ENCODE measurements around the gene RWDD4.
"Not testable (repeated sequence)": the region's sequence is repeated elsewhere in the genome, so short reads cannot be mapped to it uniquely, and the experiment has no call there.

Gene RWDD4

DNA sequence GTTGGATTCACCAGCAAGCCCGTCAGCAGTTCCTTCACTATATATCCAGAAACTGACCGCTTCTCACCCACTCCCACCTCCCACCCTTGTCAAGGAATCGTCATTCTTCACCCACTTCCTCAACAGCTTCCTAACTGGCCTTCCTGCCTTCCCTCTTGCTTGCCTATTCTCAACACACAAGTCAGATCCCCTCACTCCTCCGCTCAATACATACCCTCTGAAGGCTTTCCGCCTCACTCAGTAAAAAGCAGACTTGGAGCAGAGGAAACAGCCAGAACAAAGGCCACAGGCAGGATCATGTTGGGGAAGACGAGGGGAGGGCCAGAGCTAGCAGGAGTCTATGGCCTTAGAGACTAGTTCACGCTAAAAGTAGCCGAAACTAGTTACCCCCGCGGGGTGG is 23.7 kb downstream of the RWDD4 start:
- peak; percentile 60 for DNase-seq

DNA sequence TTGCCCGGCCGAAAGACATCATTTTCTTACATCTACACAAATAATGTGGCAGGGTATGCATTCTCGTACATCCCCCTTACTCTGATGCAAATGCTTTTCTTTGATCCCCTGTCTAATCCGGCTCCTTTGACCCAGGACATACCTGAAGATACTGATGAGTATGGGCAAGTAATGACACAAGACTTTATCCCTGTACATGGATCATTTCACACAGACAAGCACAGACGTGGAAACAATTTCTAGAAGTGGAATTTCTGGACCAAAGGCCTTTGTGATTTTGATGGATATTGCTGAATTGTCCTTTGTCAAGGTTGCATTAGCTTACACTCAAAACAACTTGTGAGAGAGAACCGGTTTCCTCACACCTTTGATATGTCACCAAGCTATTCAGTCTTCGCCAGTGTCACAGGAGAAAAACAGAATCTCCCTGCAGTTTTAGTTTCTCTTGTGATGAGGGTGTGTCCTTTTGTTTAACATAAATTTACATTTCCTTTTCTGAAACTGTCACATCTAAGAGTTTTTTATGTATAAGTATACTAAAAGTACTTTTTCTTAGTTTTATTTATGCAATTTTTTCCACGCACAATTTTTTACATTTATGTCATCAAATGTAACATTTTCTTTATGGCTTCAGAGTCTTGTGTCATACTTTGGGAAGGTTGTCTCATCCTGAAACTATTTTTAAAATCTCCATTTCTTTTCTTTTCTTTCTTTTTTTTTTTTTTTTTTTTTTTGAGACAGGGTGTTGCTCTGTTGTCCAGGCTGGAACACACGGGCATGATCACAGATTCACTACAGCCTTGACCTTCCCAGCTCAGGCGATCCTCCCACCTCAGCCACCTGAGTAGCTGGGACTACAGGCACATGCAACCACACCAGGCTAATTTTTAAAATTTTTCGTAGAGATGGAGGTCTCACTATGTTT is 25.2 kb downstream of the RWDD4 start:
- no peak for DNase-seq

DNA sequence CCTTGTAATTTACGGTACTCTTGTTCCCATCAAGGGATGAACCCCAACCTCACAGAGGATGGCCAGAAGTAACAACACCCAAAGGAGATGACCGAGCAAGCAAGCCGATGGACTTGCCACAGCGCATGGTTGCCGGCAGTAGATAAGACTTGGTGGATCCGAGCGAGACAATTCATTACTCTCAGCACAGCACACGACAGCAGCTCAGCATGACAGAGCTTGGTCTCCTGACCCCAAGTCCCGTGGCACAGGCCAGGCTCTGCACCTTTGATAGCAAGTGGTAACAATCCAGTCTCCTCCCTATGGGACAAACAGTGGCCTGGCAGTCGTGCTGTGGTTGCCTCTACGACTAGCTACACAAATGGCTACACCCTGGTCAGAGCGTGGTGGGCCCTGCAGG is 26.3 kb downstream of the RWDD4 start:
- DNase-seq = no peak

DNA sequence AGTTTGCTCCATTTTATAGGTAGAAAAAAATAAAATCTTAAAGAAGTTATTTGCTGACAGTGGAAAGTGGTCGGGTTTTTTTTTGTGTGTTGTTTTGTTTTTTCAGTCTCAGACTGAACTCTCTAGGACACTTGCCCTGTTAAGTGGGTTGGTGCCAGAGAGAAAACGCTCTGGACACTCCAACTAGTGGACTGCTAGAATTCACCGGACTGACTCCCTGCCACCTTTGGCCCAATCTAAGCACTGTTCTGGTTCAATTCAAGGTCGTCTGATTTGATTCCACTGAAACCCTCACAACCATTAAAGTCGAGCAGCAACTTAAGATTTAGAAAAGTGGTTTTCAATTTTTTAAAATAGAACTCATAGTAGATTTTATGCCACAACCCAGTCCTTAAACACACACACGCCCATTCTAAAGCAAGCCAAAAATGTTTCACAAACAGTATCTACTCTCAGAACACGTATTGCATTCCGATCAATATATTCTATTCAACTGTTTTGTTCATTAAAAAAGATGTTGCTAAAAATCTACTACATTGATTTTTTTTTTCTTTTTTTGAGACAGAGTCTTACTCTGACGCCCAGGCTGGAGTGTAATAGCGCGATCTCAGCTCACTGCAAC is 27.3 kb downstream of the RWDD4 start:
- no peak for DNase-seq

DNA sequence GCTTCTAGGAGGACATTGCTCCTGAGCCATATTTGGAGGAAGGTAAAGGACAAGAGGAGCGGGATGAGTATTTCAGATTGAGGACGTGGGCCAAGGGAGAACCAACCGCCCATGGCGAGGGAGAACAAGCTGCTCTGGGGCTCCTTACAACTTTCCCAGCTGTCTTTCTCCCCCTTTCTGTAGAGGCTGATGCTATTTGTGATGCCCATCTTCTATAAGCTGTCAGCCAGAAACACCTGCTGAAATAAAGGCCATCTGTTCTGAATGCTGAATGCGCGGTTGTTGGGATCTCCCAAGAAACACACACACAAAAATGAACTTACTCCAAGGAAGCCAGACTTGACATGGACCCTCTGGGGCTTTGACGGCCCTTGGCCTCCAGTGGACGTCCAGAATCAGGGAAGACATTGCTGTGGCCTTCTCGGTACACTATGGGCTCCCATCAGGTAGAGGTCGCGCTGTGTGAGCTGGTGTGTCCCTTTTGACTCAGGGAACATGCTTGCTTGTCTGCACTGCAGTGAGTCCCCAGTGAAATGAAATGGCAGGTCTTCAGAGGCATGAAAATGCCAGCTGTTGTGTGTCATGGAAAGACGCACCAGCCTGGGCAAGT is 30.9 kb downstream of the RWDD4 start:
- no peak for DNase-seq

DNA sequence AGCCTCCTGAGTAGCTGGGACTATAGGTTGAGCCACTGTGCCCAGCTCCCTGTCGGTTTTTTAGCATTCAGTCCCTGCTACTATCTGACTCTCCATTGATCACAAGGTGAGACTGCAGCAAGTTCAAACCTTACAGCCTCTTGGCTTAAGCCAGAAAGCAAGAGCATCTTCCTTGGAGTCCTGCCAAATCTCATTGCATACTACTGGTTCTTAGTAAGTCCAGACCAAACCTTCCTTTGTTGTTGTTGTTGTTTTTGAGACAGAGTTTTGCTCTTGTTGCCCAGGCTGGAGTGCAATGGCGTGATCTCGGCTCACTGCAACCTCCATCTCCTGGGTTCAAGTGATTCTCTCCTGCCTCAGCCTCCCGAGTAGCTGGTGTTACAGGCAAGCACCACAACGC is 31.7 kb downstream of the RWDD4 start:
- not testable (repeated sequence) for DNase-seq

DNA sequence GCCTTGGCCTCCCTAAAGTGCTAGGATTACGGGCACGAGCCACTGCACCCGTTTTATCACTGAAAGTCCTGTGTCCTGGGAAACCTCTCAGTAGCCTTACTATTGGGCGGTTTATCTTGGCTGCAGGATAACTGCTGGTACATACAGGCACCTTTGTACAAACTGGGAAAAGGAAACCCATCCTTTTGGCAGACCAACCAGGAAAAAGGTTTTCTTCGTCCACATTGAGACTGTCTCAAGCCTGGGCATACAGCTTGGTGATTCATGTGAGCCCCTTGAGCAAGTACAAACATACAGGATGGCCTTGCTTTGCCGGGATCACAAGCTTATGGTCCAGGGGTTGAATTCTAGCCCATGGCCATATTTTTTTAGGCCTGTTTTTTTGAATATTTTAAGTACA is 32.8 kb downstream of the RWDD4 start:
- no peak for DNase-seq

DNA sequence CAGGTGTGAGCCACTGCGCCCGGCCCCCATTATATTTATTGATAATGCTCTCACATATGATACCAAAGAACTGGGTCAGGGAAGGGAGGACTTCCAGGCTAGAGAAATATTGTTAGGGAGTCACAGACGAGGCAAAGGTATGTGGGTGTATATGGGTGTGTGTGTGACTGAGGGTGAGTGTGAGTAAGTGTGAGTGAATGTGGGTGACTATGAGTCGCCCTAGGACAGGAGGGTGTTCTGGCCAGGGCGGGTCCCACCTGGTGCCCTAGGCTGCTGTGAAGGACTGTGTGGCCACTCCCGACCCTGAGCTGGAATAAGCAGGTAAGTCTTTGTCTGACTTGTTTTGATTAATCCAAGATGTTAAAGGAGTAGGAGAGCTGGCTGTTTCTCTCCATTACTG is 34.4 kb downstream of the RWDD4 start:
- DNase-seq = no peak

DNA sequence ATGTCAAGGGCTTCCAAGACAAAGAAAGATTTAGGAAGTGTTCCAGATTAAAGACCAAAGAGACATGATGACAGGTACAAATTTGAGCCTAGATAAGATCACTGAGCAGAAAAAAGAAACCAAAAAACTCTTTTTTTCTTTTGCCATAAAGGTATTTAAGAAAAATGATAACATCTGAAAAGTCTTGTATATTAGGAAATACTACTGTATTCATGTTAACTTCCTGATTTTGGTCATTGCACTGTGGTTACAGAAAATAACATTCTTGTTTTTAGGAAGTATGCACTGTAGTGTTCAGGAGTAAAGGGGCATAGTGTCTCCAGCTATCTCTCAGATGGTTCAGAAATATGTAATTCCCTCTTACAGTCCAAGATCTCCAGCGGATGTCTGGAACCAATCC is 37.1 kb downstream of the RWDD4 start:
- no peak for DNase-seq

DNA sequence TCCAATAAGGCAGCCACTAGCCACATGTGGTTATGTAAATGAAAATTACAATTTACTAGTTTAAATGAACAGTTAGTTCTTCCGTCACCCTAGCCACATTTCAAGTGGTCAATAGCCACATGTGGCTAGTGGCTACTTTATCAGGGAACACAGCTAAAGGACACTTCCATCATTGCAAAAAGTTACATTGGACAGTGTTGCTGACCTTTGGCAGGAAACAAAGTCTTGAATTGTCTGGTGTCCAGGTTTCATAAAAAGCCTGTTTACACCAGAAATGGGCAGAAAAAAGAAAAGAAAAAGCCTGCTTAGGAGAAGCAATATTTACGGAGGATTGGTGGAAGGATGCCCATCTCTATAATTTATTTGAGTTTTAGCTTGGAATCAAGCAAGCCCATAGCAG is 38.6 kb downstream of the RWDD4 start:
- DNase-seq = no peak

DNA sequence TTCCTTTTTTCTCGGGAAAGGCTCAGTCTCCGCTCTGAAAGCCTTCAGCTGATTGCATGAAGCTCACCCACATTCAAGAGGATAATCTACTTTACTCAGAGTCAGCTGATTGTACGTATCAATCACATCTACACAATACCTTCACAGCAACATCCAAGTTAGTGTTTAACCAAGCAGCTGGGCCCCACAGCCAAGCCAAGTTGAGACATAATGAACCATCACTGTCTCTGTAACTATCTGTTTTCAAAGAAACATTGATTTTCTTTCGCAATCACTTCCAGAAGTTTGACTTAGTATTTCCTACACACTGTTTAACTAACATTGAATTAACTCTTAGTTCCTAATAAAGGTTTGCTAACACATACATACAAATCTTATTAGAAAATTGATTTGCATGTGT is 40.3 kb downstream of the RWDD4 start:
- DNase-seq = no peak

DNA sequence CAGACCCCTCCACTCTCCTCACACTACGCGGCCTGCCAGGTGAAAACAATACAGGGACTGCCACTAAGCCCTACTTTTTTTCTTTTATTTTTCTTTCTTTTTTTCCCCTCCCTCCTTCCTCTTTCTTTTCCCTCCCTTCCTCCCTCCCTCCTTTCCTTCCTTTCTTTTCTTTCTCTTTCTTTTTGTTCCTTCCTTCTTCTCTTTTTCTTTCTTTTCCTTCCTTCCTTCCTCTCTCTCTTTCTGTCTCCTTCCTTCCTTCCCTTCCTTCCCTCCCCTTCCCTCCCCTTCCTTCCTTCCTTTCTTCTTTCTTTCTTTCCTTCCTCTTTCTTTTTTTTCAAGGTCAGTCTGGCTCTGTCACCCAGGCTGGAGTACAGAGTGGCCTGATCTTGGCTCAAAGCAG is 41.9 kb downstream of the RWDD4 start:
- no peak for DNase-seq

DNA sequence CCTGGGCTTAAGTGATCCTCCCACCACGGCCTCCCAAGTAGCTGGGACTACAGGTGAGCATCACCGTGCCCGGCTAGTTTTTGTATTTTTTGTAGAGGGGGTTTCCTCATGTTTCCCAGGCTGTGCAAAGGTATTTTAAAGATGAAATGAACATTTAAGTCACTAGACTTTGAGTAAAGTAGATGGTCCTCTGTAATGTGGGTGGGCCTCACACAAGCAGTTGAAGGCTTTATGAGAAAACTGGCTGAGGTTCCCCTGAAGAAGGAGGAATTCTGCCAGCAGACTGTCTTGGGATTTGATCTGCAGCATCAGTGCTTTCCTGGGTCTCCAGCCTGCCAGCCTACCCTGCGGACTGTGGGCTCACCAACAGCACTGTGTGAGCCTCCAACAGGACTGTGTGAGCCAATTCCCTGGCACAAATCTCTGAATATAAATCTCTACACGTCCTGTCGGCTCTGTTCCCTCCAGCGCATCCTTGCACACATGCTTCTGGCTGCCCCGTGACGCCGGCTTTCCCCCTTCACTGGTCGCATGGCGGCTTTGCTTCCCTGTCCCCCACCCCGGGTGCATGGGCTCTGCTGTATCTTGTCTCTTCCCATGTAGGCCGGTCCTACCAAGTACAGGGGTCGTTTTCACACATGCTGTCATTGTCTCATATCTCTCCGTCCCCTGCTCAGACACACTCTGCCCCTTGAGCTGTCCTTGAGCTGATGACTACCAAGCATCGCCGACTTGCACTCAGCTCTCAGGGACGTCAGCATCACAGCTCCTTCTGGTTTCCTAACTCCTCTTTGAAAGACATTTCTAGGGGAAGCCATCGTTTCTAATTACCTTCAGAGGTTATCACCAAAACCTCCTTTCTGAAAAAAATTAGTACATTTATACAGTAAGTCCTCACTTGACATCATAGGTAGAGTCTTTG is 46.4 kb downstream of the RWDD4 start:
- no peak for DNase-seq

DNA sequence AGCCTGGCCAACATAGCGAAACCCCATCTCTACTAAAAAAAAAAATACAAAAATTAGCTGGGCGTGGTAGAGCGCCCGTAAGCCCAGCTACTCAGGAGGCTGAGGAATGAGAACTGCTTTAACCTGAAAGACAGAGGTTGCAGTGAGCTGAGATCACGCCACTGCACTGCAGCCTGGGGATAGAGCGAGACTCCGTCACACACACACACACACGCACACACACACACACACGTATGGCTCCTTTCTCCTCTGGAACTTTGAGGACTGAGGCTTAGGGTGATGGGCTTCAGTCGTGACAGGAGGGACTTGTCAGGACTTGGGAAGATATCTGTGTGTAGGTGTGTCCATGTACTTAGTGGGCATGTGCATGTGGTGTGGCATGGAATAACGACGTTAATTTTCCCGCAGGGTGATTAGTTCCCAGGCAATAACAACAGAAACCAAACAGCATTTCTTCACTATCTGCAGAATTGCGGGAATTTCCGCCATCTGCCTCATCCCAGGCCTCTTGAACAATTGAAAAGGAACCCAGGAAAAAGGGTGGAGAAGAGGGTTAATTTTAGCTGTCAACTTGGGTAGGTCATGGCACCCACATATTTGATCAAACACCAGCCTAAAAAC is 47.7 kb downstream of the RWDD4 start:
- DNase-seq = peak; percentile 59

DNA sequence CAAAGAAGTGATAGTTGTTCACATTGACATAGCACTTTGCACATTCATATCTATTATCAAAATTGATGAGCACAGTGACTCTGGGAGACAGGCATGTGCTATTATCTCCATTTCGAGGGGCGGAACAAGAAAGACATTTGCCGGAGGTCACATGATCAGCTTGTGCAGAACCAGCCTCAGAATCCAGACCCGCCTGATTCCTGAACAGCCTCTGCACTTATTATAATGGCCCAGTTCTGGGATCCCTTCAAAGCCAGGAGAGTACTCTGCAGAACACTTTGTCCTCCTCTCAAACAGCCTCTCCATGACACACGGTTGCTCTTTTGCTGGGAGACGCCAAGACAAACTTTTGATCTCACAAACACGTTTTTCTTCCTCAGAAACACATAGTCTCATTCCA is 48.4 kb downstream of the RWDD4 start:
- DNase-seq = peak; percentile 68

DNA sequence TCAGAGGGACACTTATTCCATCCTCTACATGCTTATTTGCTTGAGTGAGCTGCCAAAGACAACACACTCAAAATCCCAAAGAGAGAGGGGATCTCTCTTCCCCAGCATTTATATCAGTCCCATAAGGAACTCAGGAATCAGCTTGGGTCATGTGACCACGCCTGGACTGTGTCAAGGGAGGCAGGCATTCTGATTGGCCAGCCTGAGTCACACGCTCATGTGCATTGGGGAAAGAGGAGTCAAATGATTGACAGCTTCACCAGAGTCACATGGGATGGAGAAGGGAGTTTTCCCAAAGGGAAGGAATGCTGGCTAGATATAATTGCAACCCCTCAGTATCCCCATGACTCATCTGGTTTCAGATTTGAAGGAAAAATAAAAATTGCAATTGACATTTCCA is 49.0 kb downstream of the RWDD4 start:
- DNase-seq = no peak

DNA sequence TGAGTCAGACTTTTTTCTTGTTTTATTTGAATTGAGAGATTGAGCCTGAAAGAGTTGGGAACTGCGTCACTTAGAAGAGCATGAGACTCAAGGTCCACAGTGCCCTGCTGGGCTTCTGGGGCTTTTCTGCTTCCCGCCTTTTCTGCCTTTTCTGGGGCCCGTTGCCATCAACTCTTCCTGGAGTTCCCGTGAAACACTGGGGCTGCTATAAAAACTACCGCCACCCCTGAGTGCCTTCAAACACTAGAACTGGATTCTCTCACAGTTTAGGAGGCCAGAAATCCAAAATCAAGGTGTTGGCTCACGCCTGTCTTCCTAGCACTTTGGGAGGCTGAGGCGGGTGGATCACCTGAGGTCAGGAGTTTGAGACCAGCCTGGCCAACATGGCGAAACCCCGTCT is 49.8 kb downstream of the RWDD4 start:
- no peak for DNase-seq

DNA sequence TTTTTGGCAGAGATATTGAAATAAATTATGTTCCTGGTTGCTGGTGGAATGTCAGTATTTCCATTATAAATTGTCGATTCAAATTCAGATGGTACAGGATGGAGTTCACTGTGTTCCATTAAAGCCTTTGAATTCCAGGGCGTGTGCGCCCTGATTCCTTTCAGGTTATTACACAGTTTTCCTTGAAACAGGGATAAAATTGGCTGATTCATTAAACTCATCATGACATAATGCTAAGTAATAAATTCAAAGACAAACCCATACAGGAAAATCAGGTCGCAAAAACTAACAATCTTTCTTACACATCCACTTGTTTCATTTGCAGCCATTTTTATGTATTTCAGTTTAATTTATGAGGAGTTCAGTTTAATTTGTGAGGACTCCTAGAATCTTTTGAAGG is 51.1 kb downstream of the RWDD4 start:
- DNase-seq = no peak

DNA sequence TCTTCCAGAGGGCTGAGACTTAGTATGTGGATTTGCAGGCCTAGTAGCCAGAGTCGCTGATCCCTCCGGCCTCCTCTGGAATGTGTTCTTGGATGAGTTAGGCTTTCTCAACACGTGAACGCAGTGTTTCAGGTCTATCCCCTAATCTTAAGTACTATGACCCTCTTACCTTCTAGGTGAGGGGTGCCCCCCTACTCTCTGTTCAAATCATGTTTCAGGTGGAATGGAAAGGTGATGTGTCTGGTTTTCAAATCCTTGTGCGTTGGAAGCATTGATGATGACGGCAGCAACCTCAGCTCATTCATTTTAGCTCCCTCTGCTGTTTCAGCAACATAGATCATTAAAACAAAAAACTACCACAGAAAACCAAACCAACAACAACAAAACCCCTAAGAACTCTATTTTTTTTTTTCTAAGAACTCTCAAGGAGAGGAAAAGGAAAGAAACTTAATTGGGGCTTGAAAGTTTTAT is 56.4 kb downstream of the RWDD4 start:
- no peak for DNase-seq

DNA sequence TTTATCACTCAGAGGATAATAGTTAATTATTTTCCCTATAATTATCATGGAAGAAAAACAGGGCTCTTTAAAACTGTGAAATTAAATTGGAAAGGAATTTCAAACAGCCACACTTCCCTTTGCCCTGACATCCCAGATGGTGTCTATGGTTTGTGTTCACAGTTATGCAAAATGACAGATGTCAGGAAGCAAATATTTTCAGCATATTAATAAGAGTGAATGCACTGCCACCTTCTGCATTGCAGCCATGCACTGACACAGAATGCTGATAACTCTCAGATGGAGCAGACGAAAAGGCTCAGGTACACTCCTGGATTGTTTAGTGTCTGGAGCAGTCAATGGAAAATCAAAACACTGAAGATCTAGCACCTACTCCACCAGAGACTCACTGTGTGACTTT is 57.6 kb downstream of the RWDD4 start:
- DNase-seq = no peak

DNA sequence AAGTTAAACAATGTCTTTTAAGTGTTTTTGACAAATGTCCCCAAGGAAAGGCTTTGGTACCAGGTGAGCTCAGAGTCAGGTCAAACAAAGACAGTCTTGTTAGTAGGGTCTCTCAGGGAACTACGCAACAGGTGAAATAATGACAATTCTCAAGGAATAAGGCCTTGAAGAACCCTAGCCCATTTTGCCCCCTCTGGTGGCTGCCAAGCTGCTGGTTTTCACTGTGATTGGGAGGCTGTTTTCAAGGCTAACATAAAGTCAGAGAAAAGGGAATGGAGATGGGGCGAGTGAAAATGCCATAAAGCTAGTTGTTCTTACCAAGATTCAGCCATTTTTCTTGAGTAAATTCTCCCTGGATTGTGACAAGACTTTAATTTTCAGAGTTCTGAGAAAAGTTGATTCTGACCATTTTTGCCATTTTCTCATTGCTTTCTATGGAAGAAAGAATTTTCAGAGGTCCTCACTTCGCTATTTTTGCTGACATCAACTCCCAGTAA is 58.7 kb downstream of the RWDD4 start:
- peak; percentile 60 for DNase-seq

DNA sequence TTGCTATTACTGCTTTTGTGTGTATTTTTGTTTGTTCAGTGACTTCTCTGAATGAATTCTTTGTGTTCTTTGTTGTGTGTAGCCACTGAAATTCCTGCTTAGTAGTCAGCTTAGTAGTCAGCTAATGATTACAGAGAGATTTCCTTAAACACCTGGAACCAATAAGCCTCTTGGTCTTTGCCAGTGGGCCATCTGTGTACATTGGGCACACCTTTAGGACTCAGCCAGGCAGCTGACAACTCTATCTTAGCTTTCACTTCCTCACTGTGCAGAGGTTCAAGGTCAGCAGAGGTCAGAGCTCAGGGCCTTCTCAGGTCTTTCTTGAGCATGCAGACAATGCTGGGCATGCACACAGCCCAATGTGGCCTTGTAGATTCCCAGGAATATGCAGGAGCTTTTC is 59.3 kb downstream of the RWDD4 start:
- DNase-seq = no peak
